Measurements from ENCODE around the gene PSMG1.

DNA sequence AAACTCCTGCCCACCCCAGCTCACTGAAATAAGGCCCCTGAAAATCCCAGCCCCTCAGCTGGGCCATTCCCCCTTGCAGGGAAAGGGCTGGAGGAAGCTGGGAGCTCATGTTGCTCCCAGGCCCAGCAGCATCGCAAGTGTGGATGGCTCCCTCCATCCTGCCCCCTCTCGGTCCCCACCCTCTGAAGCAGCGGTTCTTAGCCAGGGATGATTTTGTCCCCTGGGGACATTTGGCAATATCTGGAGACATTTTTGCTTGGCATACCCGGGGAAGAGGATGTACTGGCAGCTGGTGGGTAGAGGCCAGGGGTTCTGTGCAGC, 56.8 kb downstream of the PSMG1 start:
- TF ChIP-seq, protein P1, sequence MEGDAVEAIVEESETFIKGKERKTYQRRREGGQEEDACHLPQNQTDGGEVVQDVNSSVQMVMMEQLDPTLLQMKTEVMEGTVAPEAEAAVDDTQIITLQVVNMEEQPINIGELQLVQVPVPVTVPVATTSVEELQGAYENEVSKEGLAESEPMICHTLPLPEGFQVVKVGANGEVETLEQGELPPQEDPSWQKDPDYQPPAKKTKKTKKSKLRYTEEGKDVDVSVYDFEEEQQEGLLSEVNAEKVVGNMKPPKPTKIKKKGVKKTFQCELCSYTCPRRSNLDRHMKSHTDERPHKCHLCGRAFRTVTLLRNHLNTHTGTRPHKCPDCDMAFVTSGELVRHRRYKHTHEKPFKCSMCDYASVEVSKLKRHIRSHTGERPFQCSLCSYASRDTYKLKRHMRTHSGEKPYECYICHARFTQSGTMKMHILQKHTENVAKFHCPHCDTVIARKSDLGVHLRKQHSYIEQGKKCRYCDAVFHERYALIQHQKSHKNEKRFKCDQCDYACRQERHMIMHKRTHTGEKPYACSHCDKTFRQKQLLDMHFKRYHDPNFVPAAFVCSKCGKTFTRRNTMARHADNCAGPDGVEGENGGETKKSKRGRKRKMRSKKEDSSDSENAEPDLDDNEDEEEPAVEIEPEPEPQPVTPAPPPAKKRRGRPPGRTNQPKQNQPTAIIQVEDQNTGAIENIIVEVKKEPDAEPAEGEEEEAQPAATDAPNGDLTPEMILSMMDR (IDR thresholded peaks at IDR 0.05; ENCODE audit: low read depth, low read length), result no peak
- no peak for TF ChIP-seq POLR2A (IDR thresholded peaks at IDR 0.05; ENCODE audit: extremely low read depth, insufficient read length)
- TF ChIP-seq, protein P2, sequence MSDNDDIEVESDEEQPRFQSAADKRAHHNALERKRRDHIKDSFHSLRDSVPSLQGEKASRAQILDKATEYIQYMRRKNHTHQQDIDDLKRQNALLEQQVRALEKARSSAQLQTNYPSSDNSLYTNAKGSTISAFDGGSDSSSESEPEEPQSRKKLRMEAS (IDR thresholded peaks at IDR 0.05; ENCODE audit: low read depth, low read length), result no peak
